Keratinocyte (primary cell): ENCODE measurements around the gene FHDC1. TPM values are rescaled to one million over a fixed set of nuclear protein-coding genes. Genes with fewer than 3 reads are reported as not detected.

Source experiments
- DNase-seq: peaks from one replicate; pipeline ENCODE4 v3.0.0-alpha.2; 2011; ENCODE audit warnings: low read depth, missing footprints, low spot score
- FAIRE-seq: peaks from 2 replicates; lab custom pipeline; 2011; peaks lifted over from hg19 to GRCh38; lab: Jason Lieb, UNC
- H2AFZ ChIP-seq: 2 replicates; pipeline ENCODE4 v1.6.0; 2012; ENCODE audit warnings: low read length, control low read depth, inconsistent platforms; ENCODE audit not compliant: control insufficient read depth
- H3K27ac ChIP-seq: 2 replicates; pipeline ENCODE4 v1.5.1; 2011; ENCODE audit warnings: low read length; ENCODE audit not compliant: control insufficient read depth, insufficient read depth
- H3K27me3 ChIP-seq: 3 replicates; pipeline ENCODE4 v1.6.0; 2011; ENCODE audit warnings: low read length; ENCODE audit not compliant: control insufficient read depth, insufficient read depth; ENCODE audit errors: extremely low read depth
- H3K36me3 ChIP-seq, 2 experiments: 2 replicates in 1 of 2; 3 replicates in 1 of 2; pipeline ENCODE4 v1.5.1; 2011; ENCODE audit warnings: low read length in 2 of 2, mild to moderate bottlenecking in 1 of 2; ENCODE audit not compliant: control insufficient read depth in 2 of 2, insufficient read depth in 2 of 2; ENCODE audit errors: extremely low read depth in 1 of 2
- H3K4me1 ChIP-seq: 3 replicates; pipeline ENCODE4 v1.5.1; 2011; ENCODE audit warnings: low read length; ENCODE audit not compliant: control insufficient read depth, insufficient read depth; ENCODE audit errors: extremely low read depth
- H3K4me2 ChIP-seq: 3 replicates; pipeline ENCODE4 v1.6.0; 2011; ENCODE audit warnings: low read depth, low read length; ENCODE audit not compliant: control insufficient read depth, insufficient read depth; ENCODE audit errors: extremely low read depth
- H3K4me3 ChIP-seq, 3 experiments: fragments of 200-600 bp in 1 of 3; sonication (generic) in 1 of 3; 2 replicates in 2 of 3; 3 replicates in 1 of 3; pipeline ENCODE4 v1.5.1; 2011 to 2016; ENCODE audit warnings: low read length in 3 of 3, mild to moderate bottlenecking in 3 of 3, control low read depth in 2 of 3, inconsistent platforms in 1 of 3, low read depth in 1 of 3, mixed read lengths in 1 of 3, mixed run types in 1 of 3, moderate library complexity in 1 of 3; ENCODE audit not compliant: control insufficient read depth in 2 of 3, insufficient read depth in 2 of 3; ENCODE audit errors: extremely low read depth in 1 of 3
- H3K79me2 ChIP-seq: 2 replicates; pipeline ENCODE4 v1.6.0; 2012; ENCODE audit warnings: low read length; ENCODE audit not compliant: control insufficient read depth, insufficient read depth
- H3K9ac ChIP-seq: 3 replicates; pipeline ENCODE4 v1.6.0; 2011; ENCODE audit warnings: low read length; ENCODE audit not compliant: control insufficient read depth, insufficient read depth; ENCODE audit errors: extremely low read depth
- H3K9me1 ChIP-seq: 3 replicates; pipeline ENCODE4 v1.6.0; 2011; ENCODE audit warnings: low read length; ENCODE audit not compliant: control insufficient read depth, insufficient read depth; ENCODE audit errors: extremely low read depth
- H3K9me3 ChIP-seq: 2 replicates; pipeline ENCODE4 v1.5.1; 2012; ENCODE audit warnings: low read depth, low read length; ENCODE audit not compliant: control insufficient read depth
- H4K20me1 ChIP-seq: 3 replicates; pipeline ENCODE4 v1.6.0; 2011; ENCODE audit warnings: low read length; ENCODE audit not compliant: control insufficient read depth, insufficient read depth; ENCODE audit errors: extremely low read depth
- CTCF ChIP-seq, 3 experiments: IDR thresholded peaks in 1 of 3; conservative IDR thresholded peaks in 1 of 3; optimal IDR thresholded peaks in 1 of 3; 2 replicates in 2 of 3; 3 replicates in 1 of 3; pipeline versions ENCODE3 to v1.5.1; 2011; ENCODE audit warnings: low read length in 3 of 3, mild to moderate bottlenecking in 3 of 3, moderate library complexity in 2 of 3, control low read depth in 1 of 3, inconsistent platforms in 1 of 3; ENCODE audit not compliant: insufficient read depth in 2 of 3; ENCODE audit errors: extremely low read depth in 1 of 3
- EZH2 ChIP-seq: IDR thresholded peaks from one replicate; pipeline ENCODE4 v1.6.1; 2012; ENCODE audit warnings: inconsistent platforms, mild to moderate bottlenecking, low read length, moderate library complexity
- dilution Hi-C: fragments of 300-500 bp; cut with MboI; formaldehyde crosslinking; loops from one replicate; pipeline ENCODE4 v1.7.0; 2020; ENCODE audit warnings: low sequenced_read_pairs; ENCODE audit not compliant: extremely low pct_ligation_motif_present
- polyA plus RNA-seq, 5 experiments: library from polyadenylated mRNA; depleted of rRNA in 3 of 5; stranded (reverse) in 3 of 5; stranded (forward) in 1 of 5; unstranded in 1 of 5; fragments of >200 nt; gene quantifications; 1 replicate in 1 of 5; 2 replicates in 3 of 5; 3 replicates in 1 of 5; pipeline versions ENCODE4 v1.2.1 to v1.2.3, GENCODE V29; 2011 to 2012; ENCODE audit warnings: missing spikeins in 2 of 5, low read depth in 1 of 5, low replicate concordance in 1 of 5

Gene FHDC1
- polyA plus RNA-seq, 1 donor (not counting 4 experiments of a cell fraction or from before 2014, with no cell fraction given): 1.6 TPM

- TF ChIP-seq EZH2 (no peak), CTCF (optimal IDR thresholded peaks at IDR 0.05 in 1 of 3, IDR thresholded peaks at IDR 0.05 in 1 of 3, conservative IDR thresholded peaks at IDR 0.05 in 1 of 3; ENCODE audit: extremely low read depth in 1 of 3, insufficient read depth in 2 of 3, low read length in 3 of 3) (no peak)
- no peaks in the 10 kb centered on the region for H3K27me3 ChIP-seq
- no peak overlapping the region for H3K27ac ChIP-seq
- peaks cover 0 to 6% of the 10 kb centered on the region in 2 experiments for H3K36me3 ChIP-seq
- dilution Hi-C loops: no loop called here
- DNase-seq (no peak), FAIRE-seq (no peak)
- no peak overlapping the region for H3K4me3 ChIP-seq
- no peaks in the 10 kb centered on the region for H4K20me1 ChIP-seq
- H3K9me3 ChIP-seq: no peaks in the 10 kb centered on the region
- no peak overlapping the region for H3K4me2 ChIP-seq
- H3K79me2 ChIP-seq: no peaks in the 10 kb centered on the region
- no peak overlapping the region for H3K9ac ChIP-seq
- H2AFZ ChIP-seq: no peak overlapping the region
- no peaks in the 10 kb centered on the region for H3K9me1 ChIP-seq
- no peaks in the 10 kb centered on the region for H3K4me1 ChIP-seq
Observed at GRCh38 chr4:152957437-152958171, 21.5 kb downstream of the FHDC1 start.

- H3K9me3 ChIP-seq: no peaks in the 10 kb centered on the region
- dilution Hi-C loops: no loop called here
- H3K36me3 ChIP-seq: peaks cover 0 to 10% of the 10 kb centered on the region in 2 experiments
- H3K27me3 ChIP-seq: no peaks in the 10 kb centered on the region
- DNase-seq: no peak
- no peak overlapping the region for H3K4me3 ChIP-seq
- no peaks in the 10 kb centered on the region for H3K4me1 ChIP-seq
- H4K20me1 ChIP-seq: no peaks in the 10 kb centered on the region
- no peak for FAIRE-seq
- no peak overlapping the region for H3K27ac ChIP-seq
- H3K9ac ChIP-seq: no peak overlapping the region
- H3K79me2 ChIP-seq: no peaks in the 10 kb centered on the region
- TF ChIP-seq EZH2 (no peak), CTCF (optimal IDR thresholded peaks at IDR 0.05 in 1 of 3, IDR thresholded peaks at IDR 0.05 in 1 of 3, conservative IDR thresholded peaks at IDR 0.05 in 1 of 3; ENCODE audit: extremely low read depth in 1 of 3, insufficient read depth in 2 of 3, low read length in 3 of 3) (no peak)
- H2AFZ ChIP-seq: no peak overlapping the region
- H3K4me2 ChIP-seq: no peak overlapping the region
- H3K9me1 ChIP-seq: no peaks in the 10 kb centered on the region
Observed at GRCh38 chr4:152959080-152959479, 23.0 kb downstream of the FHDC1 start.
